Activated CD4-positive, alpha-beta T cell treated with anti-CD3 and anti-CD28 coated beads, Interleukin-2, Interleukin-6, amounts not matched to agents 100 ng/mL and 50 ng/mL, durations not matched to agents 16 hours and 8 hours (primary cell): Measurements from ENCODE around the gene SLC12A7.
"Not testable (repeated sequence)": the region's sequence is repeated elsewhere in the genome, so short reads cannot be mapped to it uniquely, and the experiment has no call there.

Experiments used
- DNase-seq: peaks from one replicate; pipeline ENCODE4 v3.0.0-alpha.2; 2020

SLC12A7 gene

GRCh38 chr5:1031306-1031959 lies 80.4 kb downstream of the SLC12A7 start:
- DNase-seq, result no peak

DNA sequence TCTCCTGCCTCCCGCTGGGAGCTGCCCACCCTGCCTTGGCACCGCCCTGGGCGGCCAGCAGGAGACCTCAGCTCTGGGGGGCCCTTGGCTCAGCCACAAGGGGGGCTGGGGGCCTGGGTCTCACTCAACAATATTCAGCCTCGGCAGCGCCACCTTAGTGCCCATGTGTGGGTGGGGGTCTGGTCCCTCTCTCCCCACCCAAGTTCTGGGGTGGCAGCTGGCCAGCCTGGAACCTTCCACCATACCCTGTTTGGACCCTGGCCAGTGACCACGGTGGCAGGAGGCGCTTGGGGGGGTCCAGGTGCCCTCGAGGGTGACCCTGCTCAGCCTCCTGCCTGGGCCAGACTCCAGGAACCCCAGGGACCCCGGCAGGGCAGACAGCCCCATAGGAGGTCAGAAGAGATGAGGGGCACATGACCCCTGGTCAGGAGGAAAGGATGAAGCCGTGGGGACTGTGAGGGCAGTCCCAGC lies 81.0 kb downstream of the SLC12A7 start:
- DNase-seq, result no peak

DNA sequence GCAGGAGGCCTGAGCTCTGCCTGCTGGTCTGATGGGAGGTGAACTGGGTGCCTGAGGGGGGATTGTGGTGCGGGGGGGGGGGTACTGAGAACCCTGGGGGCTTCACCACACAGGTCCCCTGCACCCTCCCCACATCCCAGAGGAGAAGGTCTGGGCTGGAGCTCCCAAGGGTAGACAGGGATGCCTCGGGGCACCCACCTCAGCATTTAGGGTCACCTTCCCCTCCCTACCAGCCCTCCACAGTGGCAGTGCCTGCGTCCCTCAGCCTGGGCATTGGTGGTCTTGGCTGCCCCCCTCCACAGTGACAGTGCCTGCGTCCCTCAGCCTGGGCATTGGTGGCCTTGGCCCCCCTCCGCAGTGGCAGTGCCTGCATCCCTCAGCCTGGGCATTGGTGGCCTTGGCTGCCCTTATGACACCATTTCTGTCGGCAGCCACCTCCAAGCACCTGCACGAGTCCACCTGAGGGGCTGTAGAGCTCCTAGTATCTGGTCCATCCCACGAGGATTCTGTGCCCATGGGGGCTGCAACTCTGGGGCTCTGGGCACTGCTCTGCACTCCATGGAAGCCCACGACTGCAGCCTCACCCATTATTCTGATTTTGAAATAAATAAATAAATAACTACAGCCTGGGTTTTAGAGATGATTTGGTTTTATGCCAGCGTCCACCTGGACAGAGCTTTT lies 81.8 kb downstream of the SLC12A7 start:
- DNase-seq, result no peak

- no peak for DNase-seq
These were observed 82.5 kb downstream of the SLC12A7 start for GRCh38 chr5:1029282-1029944.

DNA sequence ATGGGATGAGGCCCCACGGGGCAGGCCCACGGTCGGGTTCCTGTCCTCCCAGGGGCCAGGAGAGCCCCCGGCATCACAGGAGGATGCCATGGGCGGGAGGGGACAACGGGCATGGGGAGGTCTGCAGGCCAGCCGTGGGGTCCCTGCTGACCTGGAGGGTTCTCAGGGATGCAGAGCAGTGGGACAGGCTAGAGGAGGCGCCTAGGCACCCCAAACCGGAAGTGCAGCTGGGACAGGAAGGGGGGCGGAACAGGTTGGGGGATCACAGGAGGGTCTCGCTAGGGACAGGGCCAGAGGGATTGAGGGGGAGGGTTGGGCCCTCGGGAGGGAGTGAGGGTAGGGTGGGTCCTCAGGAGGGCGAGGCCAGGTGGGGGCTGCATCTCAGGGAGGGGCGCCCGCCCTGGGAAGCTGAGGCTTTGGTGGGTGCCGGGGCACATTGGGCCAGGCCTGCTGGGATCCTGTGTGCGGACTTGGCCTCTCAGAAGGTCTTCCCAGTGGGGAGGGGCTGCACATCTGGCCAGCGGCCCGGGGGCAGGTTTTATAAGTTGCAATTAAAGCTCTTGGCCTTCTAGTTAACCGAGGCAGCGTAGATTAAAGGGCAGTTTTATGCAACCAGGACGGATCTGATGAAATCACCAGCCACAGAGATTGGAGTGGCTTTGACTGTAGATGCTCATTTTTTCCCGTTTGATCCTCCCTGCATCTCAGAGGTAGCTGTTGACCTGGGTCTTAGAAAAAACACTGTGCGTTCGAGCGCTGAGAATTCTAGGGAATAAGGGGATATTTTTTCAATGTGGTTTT lies 83.2 kb downstream of the SLC12A7 start:
- no peak for DNase-seq

GRCh38 chr5:1027631-1028441 lies 84.0 kb downstream of the SLC12A7 start:
- DNase-seq, result no peak

DNA sequence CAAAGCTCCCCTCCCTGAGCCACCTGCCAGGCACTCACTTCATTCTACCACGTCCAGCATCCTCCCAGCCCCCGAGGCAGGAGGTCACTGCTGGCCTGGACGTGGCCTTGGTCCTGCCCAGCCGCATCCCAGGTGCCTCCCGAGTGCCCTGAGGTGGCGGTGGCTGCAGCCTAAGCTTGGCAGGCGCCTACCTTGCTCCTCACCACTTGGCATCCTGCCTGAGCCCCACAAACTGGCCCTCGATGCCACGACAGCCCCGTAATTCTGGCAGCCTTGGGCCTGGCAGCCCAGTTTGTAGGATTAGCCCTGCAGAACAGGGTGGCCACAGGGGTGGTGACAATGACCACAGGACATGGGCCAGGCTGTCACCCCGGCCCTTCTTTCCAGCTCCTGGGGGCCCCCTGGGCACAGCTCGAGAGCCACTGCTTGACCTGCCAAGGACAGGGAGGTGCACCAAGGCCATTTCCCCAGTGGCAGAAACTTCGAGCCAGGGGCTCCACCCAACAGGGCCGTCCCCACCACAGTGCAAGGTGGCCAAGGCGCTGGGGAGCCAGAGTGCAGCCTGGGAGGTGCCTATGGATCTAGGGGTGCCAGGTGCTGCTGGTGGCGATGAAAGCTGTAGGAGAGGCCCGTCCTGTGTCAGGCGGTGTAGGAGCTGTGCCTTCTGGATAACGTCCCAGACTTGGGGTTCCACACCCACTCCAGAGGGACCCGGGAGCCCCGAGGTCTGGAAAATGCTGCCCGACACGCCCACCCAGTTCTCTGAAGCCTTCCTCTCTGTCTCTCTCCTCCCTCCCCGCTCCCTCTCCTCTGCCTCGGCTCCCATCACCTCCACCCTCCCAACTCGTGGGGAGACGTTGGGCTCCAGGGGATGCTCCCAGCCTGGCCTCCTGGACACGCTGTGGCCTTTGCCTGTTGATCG lies 84.9 kb downstream of the SLC12A7 start:
- no peak for DNase-seq

DNA sequence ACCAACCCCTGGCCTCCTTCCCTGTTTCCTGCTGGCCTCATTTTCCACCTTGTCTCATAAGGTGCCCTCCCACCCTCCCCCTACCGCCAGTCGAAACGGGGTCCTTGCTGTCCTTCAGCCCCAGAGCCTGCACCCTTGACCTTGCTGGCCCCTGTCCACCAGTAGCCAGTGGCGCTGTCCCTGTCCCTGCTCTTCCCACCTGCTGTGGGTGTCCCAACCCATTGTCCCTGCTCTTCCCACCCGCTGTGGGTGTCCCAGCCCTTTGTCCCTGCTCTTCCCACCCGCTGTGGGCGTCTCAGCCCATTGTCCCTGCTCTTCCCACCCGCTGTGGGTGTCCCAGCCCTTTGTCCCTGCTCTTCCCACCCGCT lies 89.9 kb downstream of the SLC12A7 start:
- not testable (repeated sequence) for DNase-seq

DNA sequence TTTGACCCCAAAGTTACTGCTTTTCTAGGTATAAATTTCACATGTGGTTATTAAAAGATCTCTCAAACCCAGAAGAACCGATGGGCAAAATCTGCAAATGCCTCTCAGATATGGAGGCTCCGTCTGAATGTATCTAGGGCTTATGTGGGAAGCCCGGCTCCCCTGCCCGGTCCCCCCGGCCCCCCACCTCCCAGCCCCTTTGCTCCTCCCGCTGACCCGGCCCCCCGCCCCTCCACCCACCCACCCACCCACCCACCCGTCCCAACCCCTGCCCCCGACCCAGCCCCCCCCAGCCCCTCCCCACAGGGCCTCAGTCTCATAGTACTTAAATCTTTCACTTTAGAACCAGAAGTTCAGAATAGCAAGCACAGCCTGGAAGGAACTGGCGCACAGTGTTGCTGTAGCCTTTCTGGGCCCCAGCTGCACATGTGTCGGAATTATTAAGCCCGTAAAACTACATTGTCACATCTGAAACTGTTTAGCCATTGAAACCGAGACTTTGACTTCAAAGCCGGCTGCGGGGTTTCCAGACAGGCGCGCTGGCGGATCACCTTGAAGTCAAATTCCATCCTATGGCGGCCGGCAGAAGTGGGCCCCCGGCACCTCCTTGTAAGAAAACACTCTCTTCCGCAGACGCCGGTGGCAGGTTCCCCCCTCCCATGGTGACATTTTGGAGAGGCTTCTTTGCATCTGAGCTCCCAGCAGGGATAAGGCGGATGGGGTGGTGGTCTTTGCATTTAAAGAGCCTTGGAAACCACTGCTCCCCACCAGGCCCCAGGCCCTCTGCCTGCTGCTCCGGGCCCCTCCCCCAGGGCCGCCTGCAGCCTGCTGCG lies 90.5 kb downstream of the SLC12A7 start:
- no peak for DNase-seq

- no peak for DNase-seq
These were observed 91.4 kb downstream of the SLC12A7 start for GRCh38 chr5:1020452-1020961.

DNA sequence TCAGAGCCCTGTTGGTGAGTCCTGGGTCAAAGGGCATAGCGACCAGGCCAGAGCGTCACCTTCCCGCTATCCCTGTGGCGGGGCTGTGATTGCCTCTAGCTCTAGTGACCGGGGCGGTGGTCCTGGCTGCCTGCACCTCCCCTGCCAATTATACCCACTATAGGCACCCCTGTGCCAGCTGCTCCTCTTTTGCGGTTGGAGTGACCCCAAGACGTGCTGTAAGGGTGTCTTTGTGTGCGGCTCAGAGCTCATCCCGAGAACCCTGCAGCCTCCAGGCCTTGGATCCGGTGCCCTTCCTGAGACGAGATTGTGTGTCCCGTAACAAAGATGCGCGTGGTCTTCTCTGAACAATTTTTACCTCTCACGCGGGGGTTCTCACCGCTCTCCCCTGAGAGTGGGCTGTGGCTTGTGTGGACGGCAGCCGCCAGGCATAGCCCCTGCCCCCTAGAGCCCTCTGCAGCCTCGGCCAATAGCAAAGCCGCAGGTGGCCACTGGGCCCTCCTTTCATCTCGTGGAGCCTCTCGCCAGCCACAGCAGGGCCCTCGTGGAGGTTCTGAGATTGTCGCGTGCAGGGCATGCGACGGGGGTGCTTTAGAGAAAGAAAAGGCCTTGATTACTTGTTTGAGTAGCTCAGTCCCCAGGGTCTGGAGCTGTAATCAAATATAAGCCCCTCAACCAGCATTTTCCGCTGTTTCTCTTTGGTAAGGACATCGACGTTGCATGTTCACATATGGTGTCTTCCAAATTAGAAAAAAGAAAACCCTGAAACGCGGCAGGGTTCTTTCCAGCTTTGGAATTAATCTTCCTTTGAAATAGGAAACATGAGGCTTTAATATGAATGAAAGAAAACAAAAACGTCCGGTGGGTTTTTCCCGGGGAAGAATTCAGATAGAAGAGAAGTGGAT lies 92.6 kb downstream of the SLC12A7 start:
- no peak for DNase-seq

DNA sequence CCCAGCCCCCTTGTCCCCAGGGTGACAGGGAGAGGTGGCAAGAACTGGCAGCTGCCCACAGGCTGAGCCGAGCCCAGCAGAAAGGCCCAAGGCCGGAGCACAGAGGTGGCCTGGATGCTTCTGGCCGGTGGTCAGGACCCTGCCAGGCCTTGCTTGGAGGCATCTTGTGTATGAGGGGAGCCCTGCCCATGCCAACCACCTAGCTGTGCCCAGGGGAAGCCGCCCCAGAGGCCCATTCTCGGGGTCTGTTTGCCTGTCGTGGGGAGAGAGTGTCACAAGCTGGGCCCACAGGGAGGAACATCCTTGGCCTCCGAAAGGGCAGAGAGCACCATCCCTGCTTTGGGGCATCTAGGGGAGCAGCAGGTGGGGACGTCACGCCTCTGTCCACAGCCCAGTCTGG lies 93.3 kb downstream of the SLC12A7 start:
- DNase-seq, result no peak

GRCh38 chr5:1017691-1018455 lies 94.0 kb downstream of the SLC12A7 start:
- DNase-seq, result no peak

GRCh38 chr5:1017056-1017455 lies 94.8 kb downstream of the SLC12A7 start:
- DNase-seq, result no peak

- DNase-seq, result no peak
These were observed 95.4 kb downstream of the SLC12A7 start for GRCh38 chr5:1016476-1016875.

- DNase-seq, result no peak
These were observed 95.8 kb downstream of the SLC12A7 start for GRCh38 chr5:1016036-1016435.

DNA sequence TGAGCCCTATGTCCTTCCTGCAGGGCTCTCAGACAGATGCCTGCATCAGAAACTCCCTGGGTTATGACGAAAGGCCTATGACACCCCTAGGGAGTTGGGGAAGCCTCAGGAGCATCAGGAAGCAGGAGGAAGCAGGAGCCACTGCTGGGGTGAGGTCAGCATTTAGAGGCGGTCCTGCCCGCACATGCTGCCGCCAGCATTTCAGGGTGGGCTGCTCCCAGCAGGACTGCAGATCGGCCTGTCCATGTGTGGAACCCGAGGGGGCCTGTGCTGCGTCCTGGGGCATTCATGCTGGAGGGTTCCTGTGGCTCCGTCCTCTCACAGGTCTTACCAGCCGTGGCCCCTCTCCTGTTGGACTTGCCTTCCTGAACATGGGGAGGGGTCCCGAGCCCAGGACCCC lies 96.4 kb downstream of the SLC12A7 start:
- DNase-seq, result no peak

DNA sequence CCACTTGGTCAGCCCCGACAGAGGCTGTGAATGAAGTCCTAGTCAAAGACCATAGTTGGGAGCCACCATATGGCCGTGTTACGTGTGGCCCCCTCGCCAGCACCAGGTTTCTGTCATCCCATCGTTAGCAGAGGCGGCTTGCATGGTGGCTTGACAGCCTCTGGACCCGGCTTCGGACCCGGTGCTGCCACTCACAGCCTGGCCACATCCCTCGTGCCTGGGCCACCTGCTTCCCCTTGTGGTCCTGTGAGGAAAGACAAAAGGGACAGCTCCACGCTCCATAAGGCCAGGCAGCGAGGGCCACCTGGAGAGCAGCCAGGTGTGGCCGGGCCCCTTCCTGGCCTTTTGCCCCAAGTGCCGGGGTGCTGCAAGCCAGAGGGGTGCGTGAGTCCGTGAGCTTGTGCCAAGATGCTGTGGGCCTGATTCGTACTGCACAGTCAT lies 97.1 kb downstream of the SLC12A7 start:
- DNase-seq, result no peak
